Neural cell (in vitro differentiated cells): ENCODE results near the gene RERE. TPM values are rescaled to one million over a fixed set of nuclear protein-coding genes. Genes with fewer than 3 reads are reported as not detected.
A peak's percentile ranks its signal among the peaks of the same experiment; 100 is the strongest.

Experiments used
- H2AFZ ChIP-seq: fragments of 200-600, 300-800 bp; sonication (generic), shearing (Covaris generic); 2 replicates; pipeline ENCODE4 v1.6.0; 2014; ENCODE audit warnings: low read depth, mild to moderate bottlenecking, antibody characterized with exemption, low read length, moderate library complexity
- H3F3A ChIP-seq: fragments of 200-600 bp; shearing (Covaris generic); 2 replicates; pipeline ENCODE4 v1.6.1; 2016; ENCODE audit warnings: mild to moderate bottlenecking, moderate library complexity, mixed read lengths, antibody characterized with exemption, low read length; ENCODE audit not compliant: insufficient read depth, poor library complexity, severe bottlenecking
- H3K27ac ChIP-seq: fragments of 200-600, 300-800 bp; sonication (generic), shearing (Covaris generic); 2 replicates; pipeline ENCODE4 v1.5.1; 2014; ENCODE audit warnings: mild to moderate bottlenecking, low read length, moderate library complexity
- H3K27me3 ChIP-seq: fragments of 300-800, 200-600 bp; sonication (generic), shearing (Covaris generic); 2 replicates; pipeline ENCODE4 v1.6.0; 2014; ENCODE audit warnings: mild to moderate bottlenecking, low read depth, low read length, moderate library complexity; ENCODE audit not compliant: insufficient read depth
- H3K36me3 ChIP-seq: fragments of 300-800, 200-600 bp; sonication (generic), shearing (Covaris generic); 2 replicates; pipeline ENCODE4 v1.5.1; 2014; ENCODE audit warnings: mild to moderate bottlenecking, antibody characterized with exemption, low read length, moderate library complexity; ENCODE audit not compliant: insufficient read depth
- H3K4me2 ChIP-seq: fragments of 300-800, 200-600 bp; sonication (generic), shearing (Covaris generic); 2 replicates; pipeline ENCODE4 v1.6.0; 2014; ENCODE audit warnings: mild to moderate bottlenecking, low read length
- H3K4me3 ChIP-seq: fragments of 300-800, 200-600 bp; sonication (generic), shearing (Covaris generic); 2 replicates; pipeline ENCODE4 v1.5.1; 2014; ENCODE audit warnings: mild to moderate bottlenecking, low read length, moderate library complexity
- H3K79me2 ChIP-seq: fragments of 200-600 bp; shearing (Covaris generic); replicated peaks from 2 replicates; pipeline ENCODE4 v1.6.0; 2014; ENCODE audit warnings: mild to moderate bottlenecking, low read length, moderate library complexity; ENCODE audit not compliant: insufficient read depth
- H3K9ac ChIP-seq: fragments of 300-800, 200-600 bp; sonication (generic), shearing (Covaris generic); 2 replicates; pipeline ENCODE4 v1.6.1; 2016; ENCODE audit warnings: mild to moderate bottlenecking, low read length, mixed read lengths
- H3K9me2 ChIP-seq: fragments of 200-600 bp; shearing (Covaris generic); 2 replicates; pipeline ENCODE4 v1.6.1; 2016; ENCODE audit warnings: mild to moderate bottlenecking, low read length, mixed read lengths; ENCODE audit not compliant: insufficient read depth
- H3K9me3 ChIP-seq: fragments of 200-600, 300-800 bp; sonication (generic), shearing (Covaris generic); 2 replicates; pipeline ENCODE4 v1.6.1; 2016; ENCODE audit warnings: mild to moderate bottlenecking, mixed run types, low read length, moderate library complexity, mixed read lengths
- H4K20me1 ChIP-seq: fragments of 200-600 bp; shearing (Covaris generic); 2 replicates; pipeline ENCODE4 v1.6.1; 2016; ENCODE audit warnings: mild to moderate bottlenecking, mixed run types; ENCODE audit not compliant: insufficient read depth
- CTCF ChIP-seq: fragments of 450-650 bp; IDR thresholded peaks from 2 replicates; pipeline ENCODE4 v1.5.1; 2014; ENCODE audit warnings: antibody characterized with exemption, mild to moderate bottlenecking, moderate library complexity; ENCODE audit not compliant: poor library complexity, severe bottlenecking
- EP300 ChIP-seq: fragments of 450-650 bp; conservative IDR thresholded peaks from 2 replicates; pipeline ENCODE4 v1.6.1; 2014; ENCODE audit warnings: antibody characterized with exemption, mild to moderate bottlenecking, moderate library complexity; ENCODE audit not compliant: poor library complexity, severe bottlenecking
- EZH2 ChIP-seq: fragments of 200-600, 300-800 bp; shearing (Covaris generic), sonication (generic); IDR thresholded peaks from 2 replicates; pipeline ENCODE4 v1.6.1; 2014; ENCODE audit warnings: antibody characterized with exemption, low read length, borderline replicate concordance, mild to moderate bottlenecking; ENCODE audit not compliant: insufficient read depth, poor library complexity, severe bottlenecking
- MXI1 ChIP-seq: fragments of 450-650 bp; conservative IDR thresholded peaks from 2 replicates; pipeline ENCODE4 v1.6.1; 2014; ENCODE audit warnings: antibody characterized with exemption, mild to moderate bottlenecking; ENCODE audit not compliant: poor library complexity, severe bottlenecking
- POLR2AphosphoS5 ChIP-seq: IDR thresholded peaks from 2 replicates; pipeline ENCODE4 v1.6.1; 2012
- RAD21 ChIP-seq: fragments of 450-650 bp; conservative IDR thresholded peaks from 2 replicates; pipeline ENCODE4 v1.6.1; 2014; ENCODE audit warnings: antibody characterized with exemption, mild to moderate bottlenecking, moderate library complexity
- REST ChIP-seq: IDR thresholded peaks from 2 replicates; pipeline ENCODE4 v1.6.1; 2012; ENCODE audit warnings: borderline replicate concordance
- SMC3 ChIP-seq: fragments of 450-650 bp; conservative IDR thresholded peaks from 2 replicates; pipeline ENCODE4 v1.6.1; 2014; ENCODE audit warnings: antibody characterized with exemption, mild to moderate bottlenecking, moderate library complexity; ENCODE audit not compliant: poor library complexity
- TAF1 ChIP-seq: IDR thresholded peaks from 2 replicates; pipeline ENCODE4 v1.6.1; 2012; ENCODE audit warnings: low read depth
- polyA plus RNA-seq: library from polyadenylated mRNA; depleted of rRNA; stranded (reverse); fragments of >200 nt; gene quantifications from 2 replicates; pipeline ENCODE4 v1.2.3, GENCODE V29; 2014

Gene RERE
- polyA plus RNA-seq, 1 donor from 2014 or later, result 21.0 TPM

GRCh38 chr1:8641377-8641997 is 176.0 kb downstream of the RERE start:
- H4K20me1 ChIP-seq, result peaks cover 5% of the 10 kb centered on the region

GRCh38 chr1:8640950-8641349 is 176.5 kb downstream of the RERE start:
- peaks cover 83% of the 10 kb centered on the region for H3K79me2 ChIP-seq
- no peaks in the 10 kb centered on the region for H3K36me3 ChIP-seq
- H3K4me3 ChIP-seq, result peak overlapping the region; percentile 22
- no peaks in the 10 kb centered on the region for H3K9me3 ChIP-seq
- no peaks in the 10 kb centered on the region for H3F3A ChIP-seq
- peaks cover 4% of the 10 kb centered on the region for H4K20me1 ChIP-seq
- H3K9me2 ChIP-seq, result no peaks in the 10 kb centered on the region
- H2AFZ ChIP-seq, result no peak overlapping the region
- no peaks in the 10 kb centered on the region for H3K27me3 ChIP-seq
- H3K4me2 ChIP-seq, result peak overlapping the region; percentile 7
- peak overlapping the region; percentile 22 for H3K27ac ChIP-seq
- H3K9ac ChIP-seq, result peak overlapping the region; percentile 1
- no peak for TF ChIP-seq CTCF
- TF ChIP-seq EZH2, result no peak
- no peak for TF ChIP-seq MXI1
- TF ChIP-seq SMC3, result no peak

More at GRCh38 chr1:8641377-8641997, 176.0 kb downstream of the RERE start:
- Histone ChIP-seq H3K27ac (peak overlapping the region; percentile 22), H3K9me2 (no peaks in the 10 kb centered on the region), H3F3A (no peaks in the 10 kb centered on the region), H3K79me2 (peaks cover 88% of the 10 kb centered on the region), H2AFZ (no peak overlapping the region), H3K36me3 (no peaks in the 10 kb centered on the region), H3K27me3 (no peaks in the 10 kb centered on the region), H3K4me2 (peak overlapping the region; percentile 7), H3K9ac (peak overlapping the region; percentile 1), H3K9me3 (no peaks in the 10 kb centered on the region), H3K4me3 (peak overlapping the region; percentile 22)
- TF ChIP-seq MXI1 (no peak), EZH2 (no peak), EP300 (no peak), TAF1 (no peak), RAD21 (no peak), POLR2AphosphoS5 (no peak), SMC3 (no peak), CTCF (no peak), REST (no peak)
